BE2C (cell line): ENCODE data around the gene MAN2B2.

Experiments used
- DNase-seq: peaks from one replicate; pipeline ENCODE4 v3.0.0-alpha.2; 2020
- H3K27me3 ChIP-seq: fragments of 250-450 bp; sonication (Bioruptor Pico); 2 replicates; pipeline ENCODE4 v1.5.1; 2020; ENCODE audit warnings: mild to moderate bottlenecking
- H3K36me3 ChIP-seq: fragments of 250-450 bp; sonication (Bioruptor Pico); 2 replicates; pipeline ENCODE4 v1.5.1; 2020; ENCODE audit warnings: mild to moderate bottlenecking
- H3K4me1 ChIP-seq: fragments of 250-450 bp; sonication (Bioruptor Pico); 2 replicates; pipeline ENCODE4 v1.5.1; 2020
- H3K4me3 ChIP-seq: 2 replicates; pipeline ENCODE4 v1.5.1; 2011; ENCODE audit warnings: low read depth, low read length
- H3K9me3 ChIP-seq: fragments of 250-450 bp; sonication (Bioruptor Pico); 2 replicates; pipeline ENCODE4 v1.5.1; 2020
- TF ChIP-seq, protein P1 (sequence below): IDR thresholded peaks from 2 replicates; pipeline ENCODE4 v1.5.1; 2012; ENCODE audit warnings: mild to moderate bottlenecking, low read depth, low read length

Gene MAN2B2

GRCh38 chr4:6617246-6617645, 42.3 kb downstream of the MAN2B2 start:
- H3K4me3 ChIP-seq = no peak overlapping the region
- H3K9me3 ChIP-seq = no peaks in the 10 kb centered on the region; the same call in 1 of the 2 replicates
- H3K27me3 ChIP-seq = no peaks in the 10 kb centered on the region
- no peaks in the 10 kb centered on the region for H3K4me1 ChIP-seq
- no peak for DNase-seq
- TF ChIP-seq, protein P1, sequence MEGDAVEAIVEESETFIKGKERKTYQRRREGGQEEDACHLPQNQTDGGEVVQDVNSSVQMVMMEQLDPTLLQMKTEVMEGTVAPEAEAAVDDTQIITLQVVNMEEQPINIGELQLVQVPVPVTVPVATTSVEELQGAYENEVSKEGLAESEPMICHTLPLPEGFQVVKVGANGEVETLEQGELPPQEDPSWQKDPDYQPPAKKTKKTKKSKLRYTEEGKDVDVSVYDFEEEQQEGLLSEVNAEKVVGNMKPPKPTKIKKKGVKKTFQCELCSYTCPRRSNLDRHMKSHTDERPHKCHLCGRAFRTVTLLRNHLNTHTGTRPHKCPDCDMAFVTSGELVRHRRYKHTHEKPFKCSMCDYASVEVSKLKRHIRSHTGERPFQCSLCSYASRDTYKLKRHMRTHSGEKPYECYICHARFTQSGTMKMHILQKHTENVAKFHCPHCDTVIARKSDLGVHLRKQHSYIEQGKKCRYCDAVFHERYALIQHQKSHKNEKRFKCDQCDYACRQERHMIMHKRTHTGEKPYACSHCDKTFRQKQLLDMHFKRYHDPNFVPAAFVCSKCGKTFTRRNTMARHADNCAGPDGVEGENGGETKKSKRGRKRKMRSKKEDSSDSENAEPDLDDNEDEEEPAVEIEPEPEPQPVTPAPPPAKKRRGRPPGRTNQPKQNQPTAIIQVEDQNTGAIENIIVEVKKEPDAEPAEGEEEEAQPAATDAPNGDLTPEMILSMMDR = no peak
- no peaks in the 10 kb centered on the region for H3K36me3 ChIP-seq

DNA sequence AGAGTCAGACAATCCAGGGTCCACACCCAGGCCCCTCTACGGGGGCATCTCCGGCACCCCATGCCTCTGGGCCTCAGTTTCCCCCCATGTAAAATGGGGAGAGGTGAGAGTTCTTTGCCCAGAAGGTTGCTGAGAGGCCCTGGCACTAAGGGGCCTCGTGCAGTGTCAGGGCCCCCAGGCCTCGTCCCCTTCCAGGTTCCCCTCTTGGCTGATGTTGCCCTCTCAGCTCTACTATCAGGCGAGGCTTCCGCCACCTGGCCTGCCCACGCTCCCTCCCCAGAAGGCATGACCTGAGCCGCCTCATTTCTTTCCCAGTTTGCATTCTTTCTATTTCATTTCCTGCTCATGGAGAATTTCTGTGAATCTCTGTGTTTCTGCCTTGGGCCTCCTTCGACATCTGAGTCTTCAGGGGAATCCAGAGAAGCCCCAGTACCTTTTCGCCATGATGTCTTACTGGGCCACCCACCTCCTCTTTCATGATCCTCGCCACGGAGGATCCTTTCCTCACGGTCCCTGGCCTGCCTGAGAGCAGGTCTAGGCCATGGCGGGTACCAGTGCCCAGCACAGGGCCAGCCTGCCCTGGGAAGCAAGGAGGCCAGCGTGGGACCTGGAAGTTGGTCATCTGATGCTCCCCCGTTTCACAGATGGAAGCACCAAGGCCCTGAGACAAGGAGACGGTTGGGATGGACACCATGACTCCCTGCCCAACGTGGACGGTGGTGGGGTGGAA, 43.6 kb downstream of the MAN2B2 start:
- TF ChIP-seq, protein P1 = no peak
- H3K4me1 ChIP-seq = no peaks in the 10 kb centered on the region
- H3K27me3 ChIP-seq = no peaks in the 10 kb centered on the region
- DNase-seq = no peak
- H3K9me3 ChIP-seq = no peaks in the 10 kb centered on the region
- H3K36me3 ChIP-seq = no peaks in the 10 kb centered on the region
- no peak overlapping the region for H3K4me3 ChIP-seq

DNA sequence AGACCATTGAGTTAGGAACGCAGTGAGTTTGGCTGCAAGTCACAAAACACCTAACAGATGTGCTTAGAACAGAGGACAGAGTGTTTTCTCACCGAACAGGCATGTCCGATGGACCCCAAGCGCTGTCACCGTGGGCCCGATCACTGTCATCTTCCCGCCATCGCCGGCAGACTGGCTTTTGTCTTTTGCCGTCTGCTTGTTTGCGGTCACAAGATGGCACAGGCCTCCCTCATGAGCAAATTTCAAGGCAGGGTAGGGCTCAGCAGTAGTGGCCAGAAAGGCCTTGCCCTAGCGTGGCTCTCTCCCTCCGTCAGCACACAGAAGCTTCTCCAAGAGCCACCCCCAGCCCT, 44.1 kb downstream of the MAN2B2 start:
- DNase-seq = no peak
- TF ChIP-seq, protein P1 = no peak
- Histone ChIP-seq H3K4me3 (no peak overlapping the region), H3K4me1 (no peaks in the 10 kb centered on the region), H3K9me3 (no peaks in the 10 kb centered on the region), H3K27me3 (no peaks in the 10 kb centered on the region), H3K36me3 (no peaks in the 10 kb centered on the region)

DNA sequence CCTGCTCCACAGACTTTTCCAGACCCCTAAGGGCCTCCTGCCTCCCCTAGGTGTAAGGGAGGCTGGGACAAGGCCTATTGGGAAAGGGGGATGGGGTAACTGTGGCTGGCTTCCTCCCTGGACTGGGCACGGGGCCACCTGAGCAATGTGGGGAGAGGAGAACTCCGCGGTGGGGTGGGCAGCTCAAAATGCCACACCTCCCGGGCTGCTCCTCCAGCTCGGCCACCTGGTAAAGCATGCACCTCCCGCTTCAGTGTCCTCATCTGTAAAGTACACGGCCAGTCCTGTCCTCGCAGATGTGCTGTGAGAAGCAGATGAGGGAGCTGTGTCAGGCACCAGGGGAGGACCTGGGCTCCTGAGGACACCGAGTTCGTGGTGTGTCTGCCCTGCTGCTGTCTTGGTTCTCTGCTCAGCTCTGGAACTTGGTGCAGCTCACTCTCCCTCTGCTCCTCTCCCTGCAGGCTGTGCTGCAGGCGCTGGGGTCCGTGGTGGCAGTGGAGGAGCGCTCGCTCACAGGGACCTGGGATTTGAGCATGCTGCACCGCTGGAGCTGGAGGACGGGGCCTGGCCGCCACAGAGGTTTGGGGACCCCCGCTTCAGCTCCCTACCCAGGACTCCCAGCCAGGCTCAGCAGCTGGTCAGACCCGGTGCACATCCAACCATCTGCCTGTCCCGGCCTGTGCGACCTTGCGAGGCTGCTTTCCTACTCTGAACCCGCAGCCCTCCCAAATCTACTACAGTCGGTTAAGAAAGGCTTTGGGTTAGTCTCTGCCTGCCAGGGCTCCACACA, 44.7 kb downstream of the MAN2B2 start:
- no peaks in the 10 kb centered on the region for H3K36me3 ChIP-seq
- TF ChIP-seq, protein P1 = no peak
- DNase-seq = no peak
- H3K4me1 ChIP-seq = no peaks in the 10 kb centered on the region
- no peaks in the 10 kb centered on the region for H3K27me3 ChIP-seq
- H3K9me3 ChIP-seq = no peaks in the 10 kb centered on the region
- H3K4me3 ChIP-seq = no peak overlapping the region

- Histone ChIP-seq H3K9me3 (no peaks in the 10 kb centered on the region), H3K27me3 (no peaks in the 10 kb centered on the region), H3K4me3 (no peak overlapping the region), H3K4me1 (no peaks in the 10 kb centered on the region), H3K36me3 (no peaks in the 10 kb centered on the region)
- TF ChIP-seq, protein P1 = no peak
- DNase-seq = no peak
Measured at GRCh38 chr4:6620296-6620695, 45.3 kb downstream of the MAN2B2 start.
